ENCODE measurements around the gene ACTG1.

ACTG1 gene

GRCh38 chr17:81468111-81468769 lies 44.4 kb downstream of the ACTG1 start:
- no peak for DNase-seq (ENCODE audit: extremely low spot score)
- TF ChIP-seq LEF1 (IDR thresholded peaks at IDR 0.05; ENCODE audit: borderline replicate concordance): no peak
- TF ChIP-seq FOXK2 (IDR thresholded peaks at IDR 0.05): no peak
- no peak for TF ChIP-seq BHLHE40 (IDR thresholded peaks at IDR 0.05; ENCODE audit: borderline replicate concordance)
- no peak for TF ChIP-seq L3MBTL2 (conservative IDR thresholded peaks at IDR 0.05)
- no peak for TF ChIP-seq ZNF384 (IDR thresholded peaks at IDR 0.05)
- TF ChIP-seq SP1 (IDR thresholded peaks at IDR 0.05): no peak
- CTCF ChIA-PET: no interaction called here
- POLR2A ChIA-PET: no interaction called here

- POLR2A ChIA-PET: no interaction called here
- CTCF ChIA-PET: no interaction called here
Observed at GRCh38 chr17:81466564-81467472, 45.8 kb downstream of the ACTG1 start.

GRCh38 chr17:81465910-81466309 lies 46.7 kb downstream of the ACTG1 start:
- ChIA-PET POLR2A (no interaction called here), CTCF (no interaction called here)
- TF ChIP-seq FOXK2 (IDR thresholded peaks at IDR 0.05) (no peak), NFRKB (IDR thresholded peaks at IDR 0.05) (no peak), ELF4 (IDR thresholded peaks at IDR 0.05) (no peak), FOXA1 (IDR thresholded peaks at IDR 0.05) (no peak), ZNF384 (IDR thresholded peaks at IDR 0.05) (no peak), L3MBTL2 (conservative IDR thresholded peaks at IDR 0.05) (no peak), TARDBP (IDR thresholded peaks at IDR 0.05) (no peak)
- no peak for DNase-seq (ENCODE audit: extremely low spot score)

More at GRCh38 chr17:81466564-81467472, 45.8 kb downstream of the ACTG1 start:
- DNase-seq (ENCODE audit: extremely low spot score): no peak
- TF ChIP-seq ZNF384 (IDR thresholded peaks at IDR 0.05): no peak
- no peak for TF ChIP-seq FOXK2 (IDR thresholded peaks at IDR 0.05)
- TF ChIP-seq L3MBTL2 (conservative IDR thresholded peaks at IDR 0.05): no peak
- no peak for TF ChIP-seq SUZ12 (IDR thresholded peaks at IDR 0.05)
- TF ChIP-seq LEF1 (IDR thresholded peaks at IDR 0.05; ENCODE audit: borderline replicate concordance): no peak
- TF ChIP-seq PKNOX1 (IDR thresholded peaks at IDR 0.05): no peak

GRCh38 chr17:81464586-81464985 lies 48.0 kb downstream of the ACTG1 start:
- TF ChIP-seq FOXK2 (IDR thresholded peaks at IDR 0.05) (no peak), ZNF384 (IDR thresholded peaks at IDR 0.05) (no peak), SUZ12 (IDR thresholded peaks at IDR 0.05) (no peak), TARDBP (IDR thresholded peaks at IDR 0.05) (no peak), CTBP1 (IDR thresholded peaks at IDR 0.05; ENCODE audit: borderline replicate concordance) (no peak)
- no peak for DNase-seq (ENCODE audit: extremely low spot score)
- POLR2A ChIA-PET: no interaction called here
- CTCF ChIA-PET: no interaction called here

GRCh38 chr17:81463506-81463905 lies 49.1 kb downstream of the ACTG1 start:
- POLR2A ChIA-PET: no interaction called here

GRCh38 chr17:81462506-81463125 lies 50.0 kb downstream of the ACTG1 start:
- POLR2A ChIA-PET: interaction anchor here (2.2 kb wide), 1 partner anchor 10 kb away, joined by 10 read pairs; no protein-coding TSS in a partner anchor
- no peak for DNase-seq (ENCODE audit: extremely low spot score)
- CTCF ChIA-PET: interaction anchor here (1.4 kb wide), 1 partner anchor 22 kb away, joined by 5 read pairs; no protein-coding TSS in a partner anchor
- TF ChIP-seq PKNOX1 (IDR thresholded peaks at IDR 0.05) (no peak), NFRKB (IDR thresholded peaks at IDR 0.05) (no peak), ZNF384 (IDR thresholded peaks at IDR 0.05) (no peak), TARDBP (IDR thresholded peaks at IDR 0.05) (no peak), FOXM1 (IDR thresholded peaks at IDR 0.05; ENCODE audit: borderline replicate concordance) (no peak), BHLHE40 (IDR thresholded peaks at IDR 0.05; ENCODE audit: borderline replicate concordance) (no peak), SP1 (IDR thresholded peaks at IDR 0.05) (no peak), L3MBTL2 (conservative IDR thresholded peaks at IDR 0.05) (no peak), FOXK2 (IDR thresholded peaks at IDR 0.05) (no peak), CTBP1 (IDR thresholded peaks at IDR 0.05; ENCODE audit: borderline replicate concordance) (no peak)

More at GRCh38 chr17:81463506-81463905, 49.1 kb downstream of the ACTG1 start:
- no peak for DNase-seq (ENCODE audit: extremely low spot score)
- CTCF ChIA-PET: no interaction called here
- TF ChIP-seq LEF1 (IDR thresholded peaks at IDR 0.05; ENCODE audit: borderline replicate concordance) (no peak), ZNF384 (IDR thresholded peaks at IDR 0.05) (no peak), BHLHE40 (IDR thresholded peaks at IDR 0.05; ENCODE audit: borderline replicate concordance) (no peak), SP1 (IDR thresholded peaks at IDR 0.05) (no peak)

Measured in HEK293T (cell line).